Common myeloid progenitor, CD34-positive (primary cell): ENCODE results near the gene CIDEB.

ENCODE experiments used
- CTCF ChIA-PET: fragments of 350-600 bp; sonication (Branson Sonifier 250); formaldehyde crosslinking; loops from one replicate; lab custom pipeline; 2021; ENCODE audit warnings: antibody characterized with exemption; lab: Charles Lee
- POLR2A ChIA-PET: fragments of 350-600 bp; sonication (Branson Sonifier 250); formaldehyde crosslinking; loops from one replicate; lab custom pipeline; 2021; ENCODE audit warnings: antibody characterized with exemption; lab: Charles Lee
- DNase-seq, 3 donors: peaks; one replicate each; pipeline versions ENCODE4 v3.0.0 to v3.0.0-alpha.2; 2013
- H3K27ac ChIP-seq, 2 experiments: 1 replicate in 1 of 2; 2 replicates in 1 of 2; pipeline ENCODE4 v1.7.0; 2013; ENCODE audit warnings: inconsistent platforms in 2 of 2, low read length in 2 of 2, mild to moderate bottlenecking in 2 of 2, low read depth in 1 of 2, moderate library complexity in 1 of 2; ENCODE audit not compliant: severe bottlenecking in 2 of 2, insufficient read depth in 1 of 2, poor library complexity in 1 of 2
- H3K27me3 ChIP-seq, 5 experiments: replicated peaks in 2 of 5; 1 replicate in 3 of 5; 2 replicates in 2 of 5; pipeline versions ENCODE4 v1.6.1 to v1.7.0; 2013; ENCODE audit warnings: low read length in 4 of 5, mild to moderate bottlenecking in 2 of 5, moderate library complexity in 2 of 5, inconsistent platforms in 1 of 5; ENCODE audit not compliant: insufficient read depth in 5 of 5, control insufficient read depth in 4 of 5
- H3K36me3 ChIP-seq, 4 experiments: 1 replicate in 2 of 4; 2 replicates in 2 of 4; pipeline versions ENCODE4 v1.6.1 to v1.7.0; 2013; ENCODE audit warnings: low read length in 3 of 4, control low read depth in 1 of 4, mild to moderate bottlenecking in 1 of 4; ENCODE audit not compliant: control insufficient read depth in 4 of 4, insufficient read depth in 4 of 4
- H3K4me1 ChIP-seq, 4 experiments: 1 replicate in 3 of 4; 2 replicates in 1 of 4; pipeline versions ENCODE4 v1.6.1 to v1.7.1; 2013; ENCODE audit warnings: low read length in 3 of 4, mild to moderate bottlenecking in 3 of 4, control low read depth in 1 of 4, inconsistent platforms in 1 of 4, moderate library complexity in 1 of 4; ENCODE audit not compliant: control insufficient read depth in 4 of 4, insufficient read depth in 4 of 4; ENCODE audit errors: control extremely low read depth in 1 of 4
- H3K4me3 ChIP-seq, 7 experiments: 1 replicate in 4 of 7; 2 replicates in 3 of 7; pipeline versions ENCODE4 v1.5.1 to v1.7.0; 2013; ENCODE audit warnings: mild to moderate bottlenecking in 7 of 7, low read length in 6 of 7, moderate library complexity in 6 of 7, inconsistent platforms in 2 of 7, low read depth in 2 of 7, control low read depth in 1 of 7; ENCODE audit not compliant: insufficient read depth in 4 of 7, control insufficient read depth in 1 of 7; ENCODE audit errors: extremely low read depth in 1 of 7
- H3K9me3 ChIP-seq, 5 experiments: 1 replicate in 4 of 5; 2 replicates in 1 of 5; pipeline versions ENCODE4 v1.6.1 to v1.7.1; 2013; ENCODE audit warnings: low read length in 4 of 5, mild to moderate bottlenecking in 2 of 5, inconsistent platforms in 1 of 5, low read depth in 1 of 5, moderate library complexity in 1 of 5; ENCODE audit not compliant: control insufficient read depth in 4 of 5, insufficient read depth in 2 of 5; ENCODE audit errors: control extremely low read depth in 1 of 5
- WGBS: methylation state at CpG from one replicate; pipeline ENCODE4 v1.1.5; 2013; ENCODE audit not compliant: insufficient coverage; 5-methylcytosine and 5-hydroxymethylcytosine counted together

The CIDEB gene

GRCh38 chr14:24334431-24335291 lies 26.9 kb upstream of the CIDEB start, which contains the start of gene ADCY4:
ADCY4 (minus strand) TSS chr14:24335071; CDS start chr14:24334652, 419 bp downstream.
- H3K27me3 ChIP-seq, result peaks cover 0 to 34% (median 10%) of the 10 kb centered on the region in 5 experiments
- no peaks in the 10 kb centered on the region for H3K9me3 ChIP-seq
- DNase-seq, result no peak
- H3K4me1 ChIP-seq, result peaks cover 15 to 71% (median 68%) of the 10 kb centered on the region in 4 experiments
- H3K4me3 ChIP-seq, result peak within 1 kb of the TSS in 6 of 7 experiments; percentile 17 to 71 (median 52)
- 2% methylated on average over 47 of the region's 65 CpGs for WGBS
- ChIA-PET POLR2A (interaction anchor here (1.0 to 1.9 kb wide), 3 partner anchors 64 to 102 kb away, joined by 3 to 8 read pairs (median 4); partner anchors contain the start of gene NYNRIN), CTCF (interaction anchor here (1.0 to 21.7 kb wide), 14 partner anchors 10 to 120 kb away, joined by 3 to 488 read pairs (median 16); partner anchors contain the start of genes CBLN3, CIDEB, DHRS1 and KHNYN)
- peaks cover 0 to 18% (median 9%) of the 10 kb centered on the region in 4 experiments for H3K36me3 ChIP-seq
- H3K27ac ChIP-seq, result no peak within 1 kb of the TSS

- CTCF ChIA-PET, result interaction anchor here (0.6 to 21.7 kb wide), 25 partner anchors 8 to 119 kb away, joined by 3 to 488 read pairs (median 6); partner anchors contain the start of genes CBLN3, CHMP4A, CIDEB and DHRS1
- H3K36me3 ChIP-seq, result peaks cover 0 to 12% (median 7%) of the 10 kb centered on the region in 4 experiments
Measured at GRCh38 chr14:24332268-24332993, 24.7 kb upstream of the CIDEB start.

GRCh38 chr14:24331731-24332267 lies 24.0 kb upstream of the CIDEB start:
- no peak overlapping the region for H3K27ac ChIP-seq
- H3K27me3 ChIP-seq, result peaks cover 0 to 34% (median 10%) of the 10 kb centered on the region in 5 experiments
- H3K36me3 ChIP-seq, result peaks cover 0 to 6% (median 4%) of the 10 kb centered on the region in 4 experiments
- H3K4me3 ChIP-seq, result peak overlapping the region in 2 of 7 experiments; percentile 40 to 63
- 66% methylated on average over 25 of the region's 26 CpGs for WGBS
- ChIA-PET POLR2A (interaction anchor here (0.6 to 2.1 kb wide), 4 partner anchors 10 to 37 kb away, joined by 3 to 5 read pairs (median 3); no protein-coding TSS in a partner anchor), CTCF (interaction anchor here (0.8 to 21.7 kb wide), 14 partner anchors 7 to 101 kb away, joined by 3 to 488 read pairs (median 8); partner anchors contain the start of genes CBLN3, CIDEB, DHRS1 and KHNYN)
- no peaks in the 10 kb centered on the region for H3K9me3 ChIP-seq
- DNase-seq, result no peak
- H3K4me1 ChIP-seq, result peaks cover 19 to 77% (median 72%) of the 10 kb centered on the region in 4 experiments

More at GRCh38 chr14:24332268-24332993, 24.7 kb upstream of the CIDEB start:
- DNase-seq, result peak; percentile 89 to 95 (median 94)
- Histone ChIP-seq H3K27me3 (peaks cover 0 to 34% (median 10%) of the 10 kb centered on the region in 5 experiments), H3K4me1 (peaks cover 15 to 71% (median 68%) of the 10 kb centered on the region in 4 experiments), H3K9me3 (no peaks in the 10 kb centered on the region), H3K27ac (no peak overlapping the region), H3K4me3 (peak overlapping the region in 6 of 7 experiments; percentile 19 to 63 (median 30))
- WGBS, result 4% methylated on average over 51 of the region's 56 CpGs
- POLR2A ChIA-PET, result interaction anchor here (0.7 to 2.1 kb wide), 7 partner anchors 11 to 104 kb away, joined by 3 to 8 read pairs (median 4); no protein-coding TSS in a partner anchor

GRCh38 chr14:24330973-24331674 lies 23.3 kb upstream of the CIDEB start:
- H3K36me3 ChIP-seq, result peaks cover 0 to under 1% (median under 1%) of the 10 kb centered on the region in 4 experiments
- H3K27ac ChIP-seq, result no peak overlapping the region
- peaks cover 0 to 34% (median 10%) of the 10 kb centered on the region in 5 experiments for H3K27me3 ChIP-seq
- DNase-seq, result no peak
- peaks cover 14 to 77% (median 74%) of the 10 kb centered on the region in 4 experiments for H3K4me1 ChIP-seq
- no peak overlapping the region for H3K4me3 ChIP-seq
- 96% methylated on average over 8 of the region's 10 CpGs for WGBS
- H3K9me3 ChIP-seq, result no peaks in the 10 kb centered on the region
- ChIA-PET CTCF (interaction anchor here (0.8 to 21.7 kb wide), 13 partner anchors 10 to 101 kb away, joined by 3 to 488 read pairs (median 4); partner anchors contain the start of genes CBLN3, CIDEB, DHRS1 and KHNYN), POLR2A (interaction anchor here (0.6 to 2.1 kb wide), 4 partner anchors 10 to 37 kb away, joined by 3 to 5 read pairs (median 3); no protein-coding TSS in a partner anchor)

GRCh38 chr14:24329736-24330135 lies 22.0 kb upstream of the CIDEB start:
- DNase-seq, result peak in 2 of 3 donors; percentile 79 to 87
- no peak overlapping the region for H3K27ac ChIP-seq
- no peak overlapping the region for H3K4me3 ChIP-seq
- ChIA-PET POLR2A (interaction anchor here (0.5 to 1.0 kb wide), 2 partner anchors 53 to 77 kb away, joined by 3 read pairs; no protein-coding TSS in a partner anchor), CTCF (interaction anchor here (1.0 to 21.7 kb wide), 4 partner anchors 9 to 103 kb away, joined by 3 to 488 read pairs (median 197); partner anchors contain the start of genes CBLN3, CIDEB, DHRS1 and KHNYN)
- peaks cover 12 to 76% (median 69%) of the 10 kb centered on the region in 4 experiments for H3K4me1 ChIP-seq
- no peaks in the 10 kb centered on the region for H3K9me3 ChIP-seq
- WGBS, result 46% methylated on average over 9 of the region's 9 CpGs
- H3K27me3 ChIP-seq, result peaks cover 0 to 26% (median 10%) of the 10 kb centered on the region in 5 experiments
- no peaks in the 10 kb centered on the region for H3K36me3 ChIP-seq
